Measurements from ENCODE around the gene HSD17B12. TPM values are rescaled to one million over a fixed set of nuclear protein-coding genes. Genes with fewer than 3 reads are reported as not detected.

HSD17B12 gene
- 55.6 to 78.6 TPM (median 70.5 TPM) in 5 replicates for total RNA-seq (2022; extraction: Qiagen RNA extraction)

GRCh38 chr11:43680521-43681400 lies at the start of gene HSD17B12:
HSD17B12 (plus strand) TSS chr11:43680738; CDS start chr11:43680828, 90 bp downstream.

DNA sequence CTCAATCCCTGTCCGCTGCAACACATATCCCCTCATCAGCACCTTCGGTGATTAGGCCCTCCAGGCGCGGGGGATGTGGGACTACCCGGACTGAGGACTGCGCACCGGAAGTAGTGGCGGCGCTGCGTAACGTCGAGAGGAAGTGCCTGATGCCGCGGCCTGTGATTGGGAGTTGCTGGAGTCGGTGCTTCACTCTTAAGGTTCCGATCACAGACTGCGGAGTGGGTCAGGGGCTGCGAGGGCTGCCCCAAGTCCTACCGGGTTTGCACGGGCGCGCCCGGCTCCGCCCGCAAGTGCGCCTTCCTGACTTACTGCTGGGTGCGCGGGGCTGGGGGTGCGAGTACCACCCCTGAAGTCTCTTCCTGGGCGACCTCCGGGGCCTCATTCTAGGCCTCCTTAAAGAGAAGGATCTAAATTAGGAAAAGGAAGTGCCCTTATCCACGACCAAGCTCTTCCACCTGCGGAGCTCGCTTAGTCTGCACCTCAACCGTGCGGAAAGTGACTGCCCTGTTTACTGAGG lies 200.2 kb downstream of the HSD17B12 start, which contains the start of gene ALKBH3:
Gene ALKBH3, plus strand, starts transcription at position 192 of the 520 bp plus-strand sequence. CDS start 1,822 bp downstream, outside the sequence.

Other genes with a start within 250 kb of the HSD17B12 start
- gene ALKBH3, start 200.1 kb downstream of the HSD17B12 start, total RNA-seq (2022; extraction: Qiagen RNA extraction), result 24.8 to 31.1 TPM (median 26.2 TPM) in 5 replicates